ENCODE data around the gene STK11IP.

DNA sequence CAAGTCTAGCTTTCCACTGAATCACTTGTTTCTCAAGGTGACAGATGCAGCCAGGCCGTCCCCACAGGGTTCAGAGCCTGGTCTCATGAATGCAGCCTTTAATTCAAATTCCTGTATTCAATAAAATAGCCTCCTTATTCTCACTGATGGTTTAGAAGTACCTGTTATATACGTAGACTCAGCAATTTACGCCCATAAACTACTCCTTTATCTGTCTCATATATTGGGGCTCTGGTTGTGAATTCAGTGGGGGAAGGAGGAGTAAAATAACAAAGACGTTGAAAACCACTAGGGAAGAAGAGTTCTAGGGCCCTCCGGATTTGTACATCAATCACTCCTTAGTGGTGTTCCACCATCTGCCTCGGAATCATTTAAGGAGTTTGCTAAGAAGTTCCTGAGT, 28.0 kb upstream of the STK11IP start:
- TF ChIP-seq, protein P1, sequence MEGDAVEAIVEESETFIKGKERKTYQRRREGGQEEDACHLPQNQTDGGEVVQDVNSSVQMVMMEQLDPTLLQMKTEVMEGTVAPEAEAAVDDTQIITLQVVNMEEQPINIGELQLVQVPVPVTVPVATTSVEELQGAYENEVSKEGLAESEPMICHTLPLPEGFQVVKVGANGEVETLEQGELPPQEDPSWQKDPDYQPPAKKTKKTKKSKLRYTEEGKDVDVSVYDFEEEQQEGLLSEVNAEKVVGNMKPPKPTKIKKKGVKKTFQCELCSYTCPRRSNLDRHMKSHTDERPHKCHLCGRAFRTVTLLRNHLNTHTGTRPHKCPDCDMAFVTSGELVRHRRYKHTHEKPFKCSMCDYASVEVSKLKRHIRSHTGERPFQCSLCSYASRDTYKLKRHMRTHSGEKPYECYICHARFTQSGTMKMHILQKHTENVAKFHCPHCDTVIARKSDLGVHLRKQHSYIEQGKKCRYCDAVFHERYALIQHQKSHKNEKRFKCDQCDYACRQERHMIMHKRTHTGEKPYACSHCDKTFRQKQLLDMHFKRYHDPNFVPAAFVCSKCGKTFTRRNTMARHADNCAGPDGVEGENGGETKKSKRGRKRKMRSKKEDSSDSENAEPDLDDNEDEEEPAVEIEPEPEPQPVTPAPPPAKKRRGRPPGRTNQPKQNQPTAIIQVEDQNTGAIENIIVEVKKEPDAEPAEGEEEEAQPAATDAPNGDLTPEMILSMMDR (IDR thresholded peaks at IDR 0.05): no peak
- no peak for TF ChIP-seq EP300 (IDR thresholded peaks at IDR 0.05)

All from tibial nerve (tissue), 4 donors.